Measurements from ENCODE around the gene MCM3AP.
A peak's percentile ranks its signal among the peaks of the same experiment; 100 is the strongest.
"Not testable (repeated sequence)": the region's sequence is repeated elsewhere in the genome, so short reads cannot be mapped to it uniquely, and the experiment has no call there.

MCM3AP gene

DNA sequence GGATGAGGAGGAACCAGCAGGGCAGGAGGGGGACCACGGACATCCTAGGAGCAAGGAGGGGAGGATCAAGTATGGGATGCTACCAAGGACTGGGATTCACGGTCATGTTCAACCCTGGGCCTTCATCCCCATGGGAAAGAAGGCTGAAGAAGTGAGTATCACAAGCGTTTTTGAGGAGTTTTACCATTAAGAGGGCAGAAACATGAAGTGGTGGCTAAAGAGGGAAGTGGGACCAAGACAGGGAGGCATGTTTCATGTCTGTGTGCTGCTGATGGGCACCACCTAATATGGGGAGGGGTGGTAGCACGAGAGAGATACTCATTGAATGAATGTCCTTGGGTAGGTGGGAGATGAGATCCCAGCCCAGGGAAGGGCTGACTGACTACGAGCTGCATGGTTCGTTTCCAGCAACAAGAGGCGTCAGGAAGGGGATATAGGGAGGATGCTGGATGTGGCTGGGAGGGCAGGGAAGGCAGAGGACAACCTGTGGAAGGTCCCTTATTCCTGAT, 45.5 kb downstream of the MCM3AP start:
- DNase-seq, result no peak

- DNase-seq, result no peak
Observed at GRCh38 chr21:46237474-46237873, 47.9 kb downstream of the MCM3AP start.

DNA sequence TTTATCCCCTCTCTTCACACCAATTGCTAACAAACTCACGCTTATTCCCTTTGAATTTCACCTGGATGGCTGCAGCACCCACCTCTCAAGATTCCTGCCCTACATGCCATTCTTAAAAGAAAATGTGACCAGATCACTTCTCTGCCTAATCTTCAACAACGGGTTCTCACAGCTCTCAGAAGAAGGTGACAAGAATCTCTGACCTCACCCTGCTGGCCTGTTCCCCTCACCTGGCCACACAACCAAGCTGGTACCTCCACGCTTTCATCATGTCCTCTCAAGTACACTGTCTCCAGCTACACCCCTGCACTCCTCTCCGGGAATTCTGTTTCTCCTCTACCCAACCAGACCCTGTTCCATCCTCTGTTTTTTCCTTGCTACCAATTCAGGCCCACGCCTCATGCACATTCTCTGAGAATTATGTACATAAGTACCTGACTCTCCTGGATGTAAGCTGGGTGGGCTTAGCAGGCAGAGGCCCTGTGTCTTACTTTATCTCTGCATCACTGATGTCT, 50.9 kb downstream of the MCM3AP start:
- no peak for DNase-seq

- DNase-seq, result no peak
Observed at GRCh38 chr21:46229923-46230260, 55.5 kb downstream of the MCM3AP start.

- no peak for DNase-seq
Observed at GRCh38 chr21:46229133-46229922, 56.1 kb downstream of the MCM3AP start.

GRCh38 chr21:46228345-46229051, 56.9 kb downstream of the MCM3AP start, which contains the start of gene LSS:
Gene LSS (minus strand): TSS chr21:46228774. CDS start chr21:46228745, 29 bp downstream.
- DNase-seq, result peak; percentile 97

DNA sequence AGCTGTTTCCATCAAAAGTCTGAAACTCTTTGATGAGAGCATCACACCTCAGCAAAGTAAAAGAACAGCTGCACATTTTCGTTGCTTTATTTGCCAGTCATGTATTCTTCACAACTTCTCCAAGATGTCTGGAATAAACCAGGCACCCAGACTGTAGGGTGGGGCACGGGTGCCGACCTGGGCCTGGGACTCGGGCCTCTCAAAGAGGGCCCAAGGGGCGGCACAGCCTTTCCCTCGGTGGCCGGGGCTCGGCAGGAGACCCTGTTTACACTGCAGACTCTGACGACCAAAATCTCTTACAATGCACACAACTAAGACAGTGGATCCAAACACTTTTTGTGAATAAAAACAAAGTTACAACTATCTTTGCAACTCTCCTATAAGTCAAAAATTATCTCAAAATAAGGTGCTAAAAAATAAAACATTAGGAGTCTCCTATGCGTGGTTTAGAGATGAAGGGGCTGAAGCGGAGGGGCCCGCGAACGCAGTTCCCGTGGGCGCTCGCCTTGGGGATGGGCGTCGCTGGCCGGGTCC, 57.5 kb downstream of the MCM3AP start:
- no peak for DNase-seq

DNA sequence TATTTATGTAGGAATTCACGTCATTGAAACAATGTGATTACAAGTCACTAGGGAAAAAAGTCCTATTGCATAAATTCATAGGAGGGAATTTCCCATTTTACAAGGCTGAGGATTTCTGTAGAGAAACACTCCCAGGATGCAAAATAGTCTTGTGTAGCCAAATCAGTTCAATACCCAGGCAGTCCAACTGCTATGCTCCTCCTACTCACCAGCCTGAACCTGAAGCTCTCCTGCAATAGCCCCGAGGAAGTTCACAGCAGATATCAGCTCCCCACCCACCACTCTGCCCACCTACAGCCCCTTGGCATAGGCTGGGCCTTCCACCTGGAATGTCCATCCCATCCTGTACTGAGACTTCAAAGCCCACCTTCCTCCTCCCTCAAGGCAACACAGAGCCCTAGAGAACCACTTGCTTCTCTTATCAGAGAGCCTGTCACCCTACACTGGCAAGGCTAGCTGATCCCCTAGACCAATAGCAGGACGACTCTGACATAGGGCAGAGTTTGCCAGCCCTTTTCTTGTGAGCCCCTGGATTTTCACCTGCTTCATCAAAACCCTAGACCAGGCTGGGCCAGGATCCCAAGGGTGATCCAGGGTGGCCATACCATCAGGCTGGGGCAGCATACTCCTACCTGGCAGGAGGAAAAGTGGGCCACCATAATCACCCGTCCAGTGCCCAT, 58.4 kb downstream of the MCM3AP start:
- no peak for DNase-seq

GRCh38 chr21:46226146-46226545, 59.3 kb downstream of the MCM3AP start:
- DNase-seq, result no peak

DNA sequence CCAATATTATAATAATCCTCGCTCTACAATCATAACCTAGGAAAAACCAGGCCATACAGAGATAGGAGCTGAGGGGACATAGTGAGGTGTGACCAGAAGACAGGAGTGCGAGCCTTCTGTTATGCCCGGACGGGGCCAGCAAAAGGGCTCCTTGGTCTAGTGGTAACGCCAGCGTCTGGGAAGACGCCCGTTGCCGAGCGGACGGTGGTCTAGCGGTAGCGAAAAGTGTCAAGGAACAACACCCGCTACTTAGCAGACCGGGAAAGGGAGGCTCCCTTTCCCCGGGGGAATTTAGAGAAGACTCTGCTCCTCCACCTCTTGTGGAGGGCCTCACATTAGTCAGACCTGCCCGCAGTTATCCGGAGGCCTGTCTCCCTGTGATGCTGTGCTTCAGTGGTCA, 61.8 kb downstream of the MCM3AP start:
- not testable (repeated sequence) for DNase-seq

DNA sequence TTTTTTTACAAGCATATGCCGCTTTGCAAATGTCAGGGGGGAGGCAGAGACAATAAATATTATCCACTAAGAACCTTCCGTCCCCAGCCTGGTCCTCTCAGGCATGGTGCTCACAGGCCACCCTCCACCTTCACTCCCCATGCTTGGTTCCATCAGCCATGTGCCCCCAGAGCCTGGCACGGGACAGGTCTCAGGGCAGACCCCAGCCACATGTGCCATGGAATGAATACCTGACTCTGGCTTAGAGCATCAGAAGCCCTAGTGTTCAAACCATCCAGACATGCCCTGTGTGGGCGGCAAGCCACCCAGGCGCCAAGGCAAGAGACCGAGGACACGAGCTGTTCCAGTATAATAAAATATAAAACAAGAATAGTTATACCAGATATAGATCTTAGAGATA, 62.2 kb downstream of the MCM3AP start:
- DNase-seq, result no peak

GRCh38 chr21:46222436-46223116, 62.8 kb downstream of the MCM3AP start:
- DNase-seq, result no peak

GRCh38 chr21:46221664-46222435, 63.6 kb downstream of the MCM3AP start:
- DNase-seq, result no peak

DNA sequence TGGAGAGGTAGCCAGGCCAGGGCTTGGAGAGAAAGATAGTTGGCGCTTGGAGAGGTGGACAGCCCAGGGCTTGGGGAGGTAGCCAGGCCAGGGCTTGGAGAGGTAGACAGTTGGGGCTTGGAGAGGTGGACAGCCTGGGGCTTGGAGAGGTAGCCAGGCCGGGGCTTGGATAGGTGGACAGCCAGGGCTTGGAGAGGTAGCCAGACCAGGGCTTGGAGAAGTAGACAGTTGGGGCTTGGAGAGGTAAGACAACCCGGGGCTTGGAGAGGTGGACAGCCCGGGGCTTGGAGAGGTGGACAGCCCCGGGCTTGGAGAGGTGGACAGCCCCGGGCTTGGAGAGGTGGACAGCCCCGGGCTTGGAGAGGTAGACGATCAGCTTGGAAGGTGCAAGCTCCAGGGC, 64.6 kb downstream of the MCM3AP start:
- no peak for DNase-seq

GRCh38 chr21:46220275-46220810, 65.1 kb downstream of the MCM3AP start:
- DNase-seq, result no peak

DNA sequence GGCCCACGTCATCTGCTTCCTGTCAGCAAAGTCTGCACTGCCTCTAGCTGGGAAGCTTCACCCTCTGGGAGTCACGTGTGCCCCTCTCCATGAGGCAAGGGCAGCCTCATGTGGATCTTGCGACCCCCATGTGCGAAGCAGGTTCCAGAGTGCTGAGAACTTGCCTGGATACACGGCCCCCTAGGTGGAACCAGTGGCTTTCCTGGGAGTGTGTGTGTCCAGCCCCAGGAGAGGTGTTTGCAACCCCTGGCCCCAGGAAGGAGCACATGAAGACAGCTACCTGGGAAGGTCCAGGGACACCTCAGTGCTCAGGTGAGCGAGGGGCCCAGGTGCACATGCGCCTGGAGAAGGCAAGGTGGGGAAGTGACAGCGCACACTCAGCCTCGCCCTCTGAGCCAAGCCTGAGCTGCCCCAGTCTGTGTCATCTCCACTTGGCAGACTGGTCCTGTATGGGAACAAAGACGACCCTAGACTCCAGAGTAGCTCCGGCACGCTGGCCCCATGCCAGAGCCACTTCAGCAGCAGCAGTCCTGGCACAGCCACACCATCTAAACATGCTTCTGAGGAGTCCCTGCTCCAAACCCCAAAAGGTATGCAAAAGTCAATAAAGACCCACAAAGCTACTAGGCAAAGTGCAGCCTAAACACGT, 65.7 kb downstream of the MCM3AP start:
- no peak for DNase-seq

- no peak for DNase-seq
Observed at GRCh38 chr21:46218906-46219590, 66.4 kb downstream of the MCM3AP start.

DNA sequence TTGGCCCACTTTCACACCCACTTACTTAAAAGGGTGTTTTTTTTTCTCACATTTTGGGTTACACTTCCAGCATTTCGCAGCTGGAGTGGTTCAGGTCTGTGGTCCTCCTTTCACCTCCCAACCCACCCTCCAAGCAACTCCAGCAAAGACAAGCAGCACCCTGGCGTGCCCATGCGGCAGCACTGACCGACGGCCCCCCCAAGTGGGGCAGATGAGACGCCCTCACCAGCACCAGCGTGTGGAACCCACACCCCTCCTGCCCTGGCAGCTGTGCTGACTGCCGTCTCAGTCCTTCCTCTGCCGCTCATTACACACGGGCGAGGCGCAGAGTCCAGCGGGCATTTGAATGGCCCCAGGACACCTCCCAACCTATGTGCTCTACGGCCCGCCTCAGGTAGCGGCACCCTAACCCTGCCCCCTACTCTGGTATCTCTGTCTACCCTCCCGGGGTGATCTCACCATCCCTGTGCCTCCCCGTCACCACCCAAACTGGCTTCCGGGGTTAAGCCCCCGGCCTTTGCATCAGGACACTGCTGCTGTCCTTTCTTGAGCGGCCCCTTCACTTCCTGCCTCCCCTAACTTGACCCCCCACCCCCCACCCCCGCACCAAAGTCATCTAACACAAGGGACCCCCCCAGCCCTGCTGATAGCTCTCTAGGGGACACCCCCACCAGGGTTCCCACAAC, 67.8 kb downstream of the MCM3AP start:
- DNase-seq, result no peak

DNA sequence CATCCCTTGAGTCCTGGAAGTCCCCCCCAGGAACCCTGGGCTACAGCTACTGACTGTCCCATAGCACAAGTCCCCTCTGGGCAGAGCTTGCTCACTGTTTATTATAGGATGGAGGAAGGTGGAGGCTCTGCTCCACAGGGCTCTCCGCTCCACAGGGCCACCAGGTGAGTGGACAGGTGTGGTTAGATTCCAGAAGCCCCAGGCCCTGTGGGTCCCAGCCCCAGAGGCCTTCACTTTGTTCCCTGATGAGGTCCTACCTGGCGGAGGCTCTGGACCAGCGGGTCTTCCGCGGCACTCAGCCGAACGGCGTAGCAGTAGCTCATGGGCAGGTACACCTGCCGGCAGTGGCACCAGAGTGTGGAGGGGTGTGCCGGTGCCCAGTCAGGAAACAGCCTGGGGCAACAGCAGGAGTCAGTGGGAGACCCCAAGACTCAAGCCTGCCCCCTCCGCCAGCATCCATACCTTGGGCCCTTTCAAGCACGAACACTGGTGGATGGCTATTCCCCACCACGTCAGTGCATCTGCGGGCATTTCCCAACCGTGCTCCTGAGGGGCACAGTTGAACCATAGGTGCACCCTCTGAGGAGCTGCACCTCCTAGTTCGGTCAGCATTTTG, 69.2 kb downstream of the MCM3AP start:
- DNase-seq, result no peak

All from fibroblast of skin of back (primary cell).